Measurements from ENCODE around the gene CDT1. TPM values are rescaled to one million over a fixed set of nuclear protein-coding genes. Genes with fewer than 3 reads are reported as not detected.
"Not testable (repeated sequence)": the region's sequence is repeated elsewhere in the genome, so short reads cannot be mapped to it uniquely, and the experiment has no call there.

CDT1 gene
- total RNA-seq, 1 experiment from 2014 or later, result 97.7 TPM

GRCh38 chr16:88770461-88771293 lies 32.9 kb upstream of the CDT1 start:
- no peaks in the 10 kb centered on the region for H3K27me3 Mint-ChIP-seq (ENCODE audit: insufficient read depth, unreplicated experiment)
- Histone ChIP-seq H3K36me3 (ENCODE audit: control insufficient read depth, insufficient read depth, low read length) (no peaks in the 10 kb centered on the region; the same call in 1 of the 2 replicates), H3K4me3 (ENCODE audit: low read depth, low read length) (no peak overlapping the region), H3K9me3 (no peaks in the 10 kb centered on the region), H3K4me1 (peaks cover 85% of the 10 kb centered on the region), H3K27me3 (replicated peaks; ENCODE audit: control insufficient read depth, insufficient read depth, low read length) (no peaks in the 10 kb centered on the region)
- no peaks in the 10 kb centered on the region for H3K9me3 Mint-ChIP-seq (ENCODE audit: unreplicated experiment)
- peaks cover 41% of the 10 kb centered on the region for H3K4me1 Mint-ChIP-seq (ENCODE audit: low read depth, unreplicated experiment)
- H3K36me3 Mint-ChIP-seq (ENCODE audit: insufficient read depth, unreplicated experiment), result peaks cover 62% of the 10 kb centered on the region
- BruUV-seq (replicated peaks), result no TSS peak
- CTCF ChIA-PET, result interaction anchor here (2.1 kb wide), 1 partner anchor 33 kb away, joined by 12 read pairs; no protein-coding TSS in a partner anchor
- no peak for TF ChIP-seq CTCF (IDR thresholded peaks at IDR 0.05; ENCODE audit: insufficient read depth in 1 of 2, low read depth in 1 of 2, low read length in 1 of 2, severe bottlenecking in 1 of 2, unreplicated experiment in 1 of 2)
- H3K4me3 Mint-ChIP-seq (ENCODE audit: unreplicated experiment), result peak overlapping the region; percentile 27
- intact Hi-C loops (cut with micrococcal nuclease; ENCODE audit: unreplicated experiment), result no loop called here
- DNase-seq, result peak; percentile 83 to 85
- peak overlapping the region; percentile 88 for H3K27ac Mint-ChIP-seq (ENCODE audit: unreplicated experiment)
- POLR2A ChIA-PET, result interaction anchor here (0.5 kb wide), 1 partner anchor 82 kb away, joined by 4 read pairs; no protein-coding TSS in a partner anchor

GRCh38 chr16:88771294-88771772 lies 32.3 kb upstream of the CDT1 start:
- Histone ChIP-seq H3K9me3 (no peaks in the 10 kb centered on the region), H3K36me3 (ENCODE audit: control insufficient read depth, insufficient read depth, low read length) (no peaks in the 10 kb centered on the region; the same call in 1 of the 2 replicates), H3K4me1 (peaks cover 78% of the 10 kb centered on the region), H3K27me3 (replicated peaks; ENCODE audit: control insufficient read depth, insufficient read depth, low read length) (no peaks in the 10 kb centered on the region), H3K4me3 (ENCODE audit: low read depth, low read length) (no peak overlapping the region)
- Mint-ChIP-seq H3K4me3 (ENCODE audit: unreplicated experiment) (peak overlapping the region; percentile 27), H3K4me1 (ENCODE audit: low read depth, unreplicated experiment) (peaks cover 41% of the 10 kb centered on the region), H3K36me3 (ENCODE audit: insufficient read depth, unreplicated experiment) (peaks cover 62% of the 10 kb centered on the region), H3K27me3 (ENCODE audit: insufficient read depth, unreplicated experiment) (no peaks in the 10 kb centered on the region), H3K9me3 (ENCODE audit: unreplicated experiment) (no peaks in the 10 kb centered on the region), H3K27ac (ENCODE audit: unreplicated experiment) (peak overlapping the region; percentile 82)
- POLR2A ChIA-PET, result no interaction called here
- CTCF ChIA-PET, result interaction anchor here (2.1 kb wide), 1 partner anchor 34 kb away, joined by 12 read pairs; no protein-coding TSS in a partner anchor
- BruUV-seq (replicated peaks), result no TSS peak
- intact Hi-C loops (cut with micrococcal nuclease; ENCODE audit: unreplicated experiment), result no loop called here
- no peak for DNase-seq
- no peak for TF ChIP-seq CTCF (IDR thresholded peaks at IDR 0.05; ENCODE audit: insufficient read depth in 1 of 2, low read depth in 1 of 2, low read length in 1 of 2, severe bottlenecking in 1 of 2, unreplicated experiment in 1 of 2)

- H3K4me3 ChIP-seq (ENCODE audit: low read depth, low read length); intact Hi-C loops (cut with micrococcal nuclease; ENCODE audit: unreplicated experiment); DNase-seq; H3K4me3 Mint-ChIP-seq (ENCODE audit: unreplicated experiment); H3K9me3 ChIP-seq; H3K9me3 Mint-ChIP-seq (ENCODE audit: unreplicated experiment); H3K36me3 ChIP-seq (ENCODE audit: control insufficient read depth, insufficient read depth, low read length); H3K27me3 ChIP-seq (replicated peaks; ENCODE audit: control insufficient read depth, insufficient read depth, low read length); POLR2A ChIA-PET; H3K27me3 Mint-ChIP-seq (ENCODE audit: insufficient read depth, unreplicated experiment); BruUV-seq (replicated peaks); H3K27ac Mint-ChIP-seq (ENCODE audit: unreplicated experiment): not testable (repeated sequence)
- Mint-ChIP-seq H3K36me3 (ENCODE audit: insufficient read depth, unreplicated experiment) (peaks cover 65% of the 10 kb centered on the region), H3K4me1 (ENCODE audit: low read depth, unreplicated experiment) (peaks cover 39% of the 10 kb centered on the region)
- H3K4me1 ChIP-seq, result peaks cover 76% of the 10 kb centered on the region
- CTCF ChIA-PET, result interaction anchor here (2.8 kb wide), 1 partner anchor 9 kb away, joined by 24 read pairs; no protein-coding TSS in a partner anchor
Observed at GRCh38 chr16:88771781-88772180, 31.8 kb upstream of the CDT1 start.
